NCI-H187 treated with DMSO at 0.1 percent for 48 hours (cell line): ENCODE results near the gene BTRC.
"Not testable (repeated sequence)": the region's sequence is repeated elsewhere in the genome, so short reads cannot be mapped to it uniquely, and the experiment has no call there.

Experiments used
- DNase-seq: peaks from one replicate; lab custom pipeline; 2025; lab: John Stamatoyannopoulos, UW

The BTRC gene

DNA sequence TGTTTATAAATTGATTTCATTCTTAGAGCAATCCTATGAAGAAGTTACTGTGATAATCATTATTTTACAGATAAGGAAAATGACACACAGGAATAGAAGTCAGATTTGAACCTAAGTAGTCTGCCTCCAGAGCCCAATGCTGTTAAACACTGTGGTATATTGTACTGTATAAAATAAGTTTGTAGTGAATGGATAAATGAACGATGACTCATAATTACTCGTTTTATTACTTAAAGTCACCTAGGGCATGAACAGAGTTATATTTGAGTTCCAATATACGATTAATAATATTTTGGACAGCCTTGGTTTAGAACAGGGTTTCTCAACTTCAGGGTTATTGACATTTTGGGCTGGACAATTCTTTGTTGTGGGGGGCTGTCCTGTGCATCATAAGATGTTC is 7.8 kb upstream of the BTRC start:
- DNase-seq: no peak

DNA sequence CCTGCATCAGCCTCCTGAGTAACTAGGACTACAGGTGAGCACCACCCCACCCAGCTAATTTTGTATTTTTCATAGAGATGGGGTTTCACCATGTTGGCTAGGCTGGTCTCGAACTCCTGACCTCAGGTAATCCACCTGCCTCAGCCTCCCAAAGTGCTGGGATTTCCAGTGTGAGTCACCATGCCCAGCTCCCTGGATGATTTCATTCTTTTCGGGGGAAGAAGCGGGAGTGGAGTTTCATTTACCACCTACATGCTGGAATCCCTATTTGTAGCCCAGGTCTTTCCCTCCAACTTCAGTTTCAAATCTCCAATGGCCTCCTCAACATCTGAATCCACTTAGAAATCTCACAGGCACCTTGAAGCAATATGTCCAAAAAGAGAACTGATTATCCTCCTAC is 2.9 kb upstream of the BTRC start:
- DNase-seq: no peak

GRCh38 chr10:101351477-101351876 is 2.5 kb upstream of the BTRC start:
- DNase-seq: no peak

DNA sequence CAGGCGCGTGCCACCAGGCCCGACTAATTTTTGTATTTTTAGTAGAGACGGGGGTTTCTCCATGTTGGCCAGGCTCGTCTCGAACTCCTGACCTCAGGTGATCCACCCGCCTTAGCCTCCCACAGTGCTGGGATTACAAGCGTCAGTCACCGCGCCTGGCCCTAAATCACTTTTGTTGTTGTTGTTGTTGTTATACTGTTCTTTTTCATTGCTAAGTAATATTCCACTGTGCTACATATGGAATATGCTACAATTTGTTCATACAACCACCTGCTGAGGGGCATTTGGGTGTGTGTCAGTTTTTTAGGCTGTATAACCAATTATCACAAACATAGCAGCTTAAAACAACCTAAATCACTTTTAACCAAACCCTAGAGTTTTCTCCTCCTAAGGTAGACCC is 1.1 kb upstream of the BTRC start:
- not testable (repeated sequence) for DNase-seq

DNA sequence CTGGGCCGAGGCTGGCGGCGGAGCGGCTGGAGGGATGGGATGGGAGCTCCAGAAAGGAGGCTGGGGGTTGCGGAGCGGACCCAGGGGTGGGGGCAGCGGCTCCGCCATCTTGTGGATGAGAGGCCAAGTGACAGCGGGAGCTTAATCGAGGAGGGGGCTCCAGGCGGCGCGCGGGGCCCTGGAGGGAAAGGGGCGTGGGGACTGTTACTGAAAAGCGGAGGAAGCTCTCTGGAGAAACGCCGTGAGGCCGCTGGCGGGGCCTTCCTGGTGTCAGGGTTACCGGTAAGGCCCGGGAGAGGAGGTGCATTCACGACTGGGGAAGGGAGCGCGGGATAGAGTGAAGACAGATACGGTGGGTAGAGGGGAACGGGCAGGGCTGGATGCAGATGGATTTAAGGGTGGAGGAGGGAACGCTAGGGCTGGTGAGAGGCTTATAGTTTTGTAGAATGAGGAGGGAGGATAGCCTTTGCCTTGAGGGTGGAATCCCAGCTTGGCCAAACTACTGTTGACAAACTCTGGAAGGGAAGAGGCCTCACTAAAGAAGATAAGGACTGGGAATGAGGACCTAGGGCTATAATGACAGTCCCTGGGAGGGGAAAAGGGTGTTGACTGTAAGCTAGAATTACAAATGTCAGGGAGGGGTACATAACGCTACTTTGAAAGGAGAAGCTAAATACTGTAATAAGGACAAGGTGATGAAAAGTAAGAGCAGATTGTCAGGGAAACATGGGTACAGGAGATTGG is 535 bp downstream of the BTRC start:
- DNase-seq: no peak

DNA sequence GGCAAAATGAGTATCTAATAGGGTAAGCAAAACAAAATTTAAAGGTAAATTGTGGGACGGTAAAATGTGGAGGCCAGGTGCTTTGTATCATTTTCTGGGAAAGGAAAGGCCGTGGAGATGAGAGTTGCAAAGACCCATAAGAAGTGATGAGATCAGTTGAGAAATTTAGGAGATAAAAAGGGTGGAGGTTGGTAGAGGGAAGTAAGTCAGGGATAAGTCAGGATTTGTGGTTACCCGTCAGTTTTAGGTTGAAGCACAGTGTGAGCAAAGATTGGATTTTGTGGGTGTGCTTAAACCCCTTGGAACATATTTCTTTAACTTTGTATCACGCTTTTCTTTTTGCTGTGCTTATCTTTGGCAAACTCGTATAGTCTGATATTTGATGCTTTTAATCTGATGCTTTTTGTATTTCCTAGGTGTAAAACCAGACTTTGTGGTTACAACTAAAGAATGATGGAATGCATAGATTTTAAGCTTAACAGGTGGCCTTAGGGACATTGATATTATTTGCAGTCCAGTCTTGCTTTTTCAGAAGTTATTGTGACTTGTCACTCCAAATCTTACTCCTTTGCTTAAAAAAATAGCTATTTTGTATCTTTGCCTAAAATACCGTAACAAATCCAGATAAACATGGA is 1.2 kb downstream of the BTRC start:
- no peak for DNase-seq

DNA sequence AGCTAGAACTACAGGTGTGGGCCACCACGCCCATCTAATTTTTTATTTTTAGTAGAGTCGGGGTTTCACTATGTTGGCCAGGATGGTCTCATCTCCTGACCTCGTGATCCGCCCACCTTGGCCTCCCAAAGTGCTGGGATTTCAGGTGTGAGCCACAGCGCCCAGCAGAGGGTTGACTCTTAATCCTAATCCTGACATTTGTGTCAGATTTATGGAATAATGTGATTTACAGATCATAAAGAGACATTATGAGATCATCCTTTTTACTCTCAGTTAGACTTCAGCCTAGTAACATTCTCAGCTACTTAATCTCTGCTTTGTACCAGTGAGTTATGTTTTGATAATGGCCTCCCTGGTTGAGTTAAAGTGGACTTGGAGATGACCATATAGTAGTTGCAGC is 2.2 kb downstream of the BTRC start:
- DNase-seq: no peak

DNA sequence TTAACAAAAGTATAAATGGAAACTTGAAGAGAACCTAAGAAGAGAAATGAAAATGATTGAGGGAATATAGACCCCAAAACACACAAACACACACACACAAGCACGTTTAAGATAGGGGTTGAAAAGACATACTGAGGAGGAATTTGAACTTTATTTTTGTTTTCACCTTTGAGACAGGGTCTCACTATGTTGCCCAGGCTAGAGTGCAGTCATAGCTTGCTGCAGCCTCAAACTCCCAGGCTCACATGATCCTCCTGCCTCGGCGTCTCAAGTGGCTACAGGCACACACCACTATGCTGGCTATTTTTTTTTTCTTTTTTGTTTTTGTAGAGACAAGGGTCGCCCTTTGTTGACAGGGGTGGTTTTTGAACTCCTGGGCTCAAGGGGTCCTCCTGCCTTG is 4.0 kb downstream of the BTRC start:
- DNase-seq: no peak

- DNase-seq: no peak
Observed at GRCh38 chr10:101358706-101359300, 4.8 kb downstream of the BTRC start.

DNA sequence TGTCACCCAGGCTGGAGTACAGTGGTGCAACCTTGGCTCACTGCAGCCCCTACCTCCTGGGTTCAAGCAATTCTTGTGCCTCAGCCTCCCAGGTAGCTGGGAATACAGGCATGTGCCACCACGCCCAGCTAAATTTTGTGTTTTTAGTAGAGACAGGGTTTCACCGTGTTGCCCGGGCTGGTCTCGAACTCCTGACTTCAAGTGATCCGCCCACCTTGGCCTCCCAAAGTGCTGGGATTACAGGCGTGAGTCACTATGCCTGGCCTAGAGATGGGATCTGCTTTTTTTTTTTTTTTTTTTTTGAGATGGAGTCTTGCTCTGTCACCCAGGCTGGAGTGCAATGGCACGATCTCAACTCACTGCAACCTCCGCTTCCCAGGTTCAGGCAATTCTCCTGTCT is 6.1 kb downstream of the BTRC start:
- not testable (repeated sequence) for DNase-seq

- DNase-seq: not testable (repeated sequence)
Observed at GRCh38 chr10:101360841-101361240, 6.9 kb downstream of the BTRC start.

DNA sequence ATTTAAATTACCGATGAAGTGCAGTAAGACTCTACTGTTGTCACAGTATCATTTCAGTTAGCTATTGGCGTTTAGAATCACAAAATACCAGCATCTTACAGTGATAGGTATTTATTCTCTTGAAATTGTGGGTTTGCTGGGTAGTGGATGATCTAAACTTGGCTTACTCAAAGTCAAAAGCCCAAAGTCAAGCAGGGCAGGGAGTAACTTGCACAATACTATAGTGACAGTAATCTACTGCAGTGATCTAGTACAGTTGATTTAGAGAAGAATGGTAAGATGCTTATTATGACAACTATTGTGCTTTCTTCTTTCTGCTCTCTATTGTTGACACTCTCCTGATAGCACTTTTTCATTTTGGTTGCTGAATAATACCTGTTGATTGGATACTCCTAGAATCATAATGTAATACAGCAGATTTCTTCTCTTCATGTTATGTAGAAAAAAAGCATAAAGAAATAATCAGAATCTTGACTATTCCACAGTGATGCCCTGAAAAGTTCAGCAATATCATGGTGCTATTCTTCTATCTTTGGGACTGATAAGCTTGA is 10.0 kb downstream of the BTRC start:
- DNase-seq: no peak

DNA sequence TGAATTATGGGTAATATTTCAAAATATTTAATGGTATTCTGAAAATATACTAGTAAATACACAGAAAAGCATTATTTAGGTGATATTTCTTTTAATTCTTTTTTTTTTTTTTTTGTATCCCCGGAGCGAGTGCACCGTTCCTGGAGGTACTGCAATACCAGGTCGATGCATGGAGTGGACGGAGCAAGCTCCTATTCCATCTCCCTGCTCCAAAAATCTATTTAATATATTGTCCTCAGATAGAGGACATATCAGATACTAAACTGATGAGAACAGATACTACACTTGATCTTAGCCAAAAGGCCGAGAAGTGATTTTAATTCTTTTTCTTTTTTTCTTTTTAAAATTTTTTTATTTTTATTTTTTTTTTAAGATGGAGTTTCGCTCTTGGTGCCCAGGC is 10.8 kb downstream of the BTRC start:
- DNase-seq: no peak

GRCh38 chr10:101367569-101368453 is 13.8 kb downstream of the BTRC start:
- DNase-seq: no peak

DNA sequence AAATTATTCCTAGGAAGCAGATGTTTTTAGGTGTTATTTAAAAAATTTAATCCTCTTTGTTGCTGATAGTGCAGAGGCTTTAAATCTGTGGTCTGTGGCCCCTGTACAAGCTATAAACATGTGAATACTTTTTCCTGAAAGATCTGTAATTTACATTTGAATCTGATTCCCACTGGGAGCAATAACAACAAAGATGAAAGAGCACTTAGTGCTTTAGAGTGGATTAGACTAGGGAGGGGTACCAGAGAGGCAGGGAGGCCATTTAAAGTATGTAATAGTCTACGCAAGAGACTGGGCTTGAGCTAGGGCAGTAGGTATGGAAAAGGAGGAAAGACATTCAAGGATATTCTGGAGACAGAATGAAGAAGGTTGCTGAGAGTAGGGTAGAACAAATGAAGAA is 19.1 kb downstream of the BTRC start:
- DNase-seq: no peak

GRCh38 chr10:101373993-101374392 is 20.0 kb downstream of the BTRC start:
- DNase-seq: not testable (repeated sequence)

DNA sequence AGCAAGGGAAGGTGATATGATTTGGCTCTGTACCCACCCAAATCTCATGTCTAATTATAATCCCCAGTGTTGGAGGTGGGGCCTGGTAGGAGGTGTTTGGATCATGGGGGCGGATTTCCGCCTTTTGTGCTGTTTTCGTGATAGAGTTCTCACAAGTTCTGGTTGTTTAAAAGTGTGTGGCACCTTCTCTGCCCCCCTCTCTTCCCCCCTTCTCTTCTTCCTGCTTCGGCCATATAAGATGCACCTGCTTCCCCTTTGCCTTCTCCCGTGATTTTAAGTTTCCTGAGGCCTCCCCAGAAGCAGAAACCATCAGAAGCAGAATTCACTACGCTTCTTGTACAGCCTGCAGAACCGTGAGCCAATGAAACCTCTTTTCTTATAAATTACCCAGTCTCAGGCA is 21.1 kb downstream of the BTRC start:
- DNase-seq: no peak

GRCh38 chr10:101379663-101380352 is 25.8 kb downstream of the BTRC start:
- DNase-seq: no peak

GRCh38 chr10:101380353-101381017 is 26.5 kb downstream of the BTRC start:
- no peak for DNase-seq

- DNase-seq: no peak
Observed at GRCh38 chr10:101385866-101386658, 32.1 kb downstream of the BTRC start.
